ENCODE measurements around the gene VPS54.

DNA sequence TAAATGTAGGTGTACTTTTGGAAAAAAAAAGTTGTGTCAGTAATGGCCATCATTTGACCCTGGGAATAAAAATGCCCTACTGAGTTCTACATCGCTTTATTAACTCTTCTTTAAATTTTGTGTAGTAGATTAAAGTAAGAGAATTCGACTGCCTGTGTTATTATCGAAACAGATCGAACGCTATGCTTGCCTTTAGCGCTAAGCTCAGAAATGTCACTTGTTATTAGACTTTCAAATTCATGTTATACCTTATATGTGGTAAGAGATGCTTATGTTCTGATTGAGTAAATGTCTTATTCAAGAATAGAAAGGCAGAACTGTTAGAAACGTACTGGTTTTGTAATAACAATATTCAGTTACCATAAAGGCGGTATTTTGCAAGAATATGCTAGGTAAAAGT lies 176.1 kb downstream of the VPS54 start:
- no peak for TF ChIP-seq POLR2A (IDR thresholded peaks at IDR 0.05)
- TF ChIP-seq, protein P1, sequence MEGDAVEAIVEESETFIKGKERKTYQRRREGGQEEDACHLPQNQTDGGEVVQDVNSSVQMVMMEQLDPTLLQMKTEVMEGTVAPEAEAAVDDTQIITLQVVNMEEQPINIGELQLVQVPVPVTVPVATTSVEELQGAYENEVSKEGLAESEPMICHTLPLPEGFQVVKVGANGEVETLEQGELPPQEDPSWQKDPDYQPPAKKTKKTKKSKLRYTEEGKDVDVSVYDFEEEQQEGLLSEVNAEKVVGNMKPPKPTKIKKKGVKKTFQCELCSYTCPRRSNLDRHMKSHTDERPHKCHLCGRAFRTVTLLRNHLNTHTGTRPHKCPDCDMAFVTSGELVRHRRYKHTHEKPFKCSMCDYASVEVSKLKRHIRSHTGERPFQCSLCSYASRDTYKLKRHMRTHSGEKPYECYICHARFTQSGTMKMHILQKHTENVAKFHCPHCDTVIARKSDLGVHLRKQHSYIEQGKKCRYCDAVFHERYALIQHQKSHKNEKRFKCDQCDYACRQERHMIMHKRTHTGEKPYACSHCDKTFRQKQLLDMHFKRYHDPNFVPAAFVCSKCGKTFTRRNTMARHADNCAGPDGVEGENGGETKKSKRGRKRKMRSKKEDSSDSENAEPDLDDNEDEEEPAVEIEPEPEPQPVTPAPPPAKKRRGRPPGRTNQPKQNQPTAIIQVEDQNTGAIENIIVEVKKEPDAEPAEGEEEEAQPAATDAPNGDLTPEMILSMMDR (IDR thresholded peaks at IDR 0.05), result no peak
